Body of pancreas (tissue), 4 donors: ENCODE results near the gene TTYH1. TPM values are rescaled to one million over a fixed set of nuclear protein-coding genes. Genes with fewer than 3 reads are reported as not detected.

Experiments
- ATAC-seq: fragments of 150-250 bp; one replicate; pipeline ENCODE4 v1.9.1; 2016
- DNase-seq, 4 donors: peaks; one replicate each; pipeline ENCODE4 v3.0.0-alpha.2; 2019
- H3K27ac ChIP-seq, 4 donors: fragments of 200-600 bp; sonication (generic); 1 replicate in 3 of 4; 2 replicates in 1 of 4; pipeline versions ENCODE4 v1.5.1 to v1.6.1; 2016 to 2019; ENCODE audit warnings: mild to moderate bottlenecking in 1 of 4, mixed read lengths in 1 of 4, moderate library complexity in 1 of 4
- H3K27me3 ChIP-seq, 2 donors: fragments of 200-600 bp; sonication (generic); one replicate each; pipeline ENCODE4 v1.6.0; 2016; ENCODE audit warnings: mild to moderate bottlenecking in 1 of 2
- H3K36me3 ChIP-seq, 2 donors: fragments of 200-600 bp; sonication (generic); replicated peaks in 1 of 2; 2 replicates each; pipeline ENCODE4 v1.5.1; 2016; ENCODE audit warnings: low read depth in 2 of 2; ENCODE audit not compliant: insufficient read depth in 1 of 2
- H3K4me1 ChIP-seq: fragments of 200-600 bp; sonication (generic); one replicate; pipeline ENCODE4 v1.6.0; 2016
- H3K4me3 ChIP-seq, 2 donors: fragments of 200-600 bp; sonication (generic); 1 replicate in 1 of 2; 2 replicates in 1 of 2; pipeline ENCODE4 v1.5.1; 2016 to 2019
- H3K9me3 ChIP-seq, 3 donors: fragments of 200-600 bp; sonication (generic); 1 replicate in 2 of 3; 2 replicates in 1 of 3; pipeline ENCODE4 v1.5.1; 2016
- POLR2A ChIP-seq, 3 donors: fragments of 450-650 bp; IDR thresholded peaks; one replicate each; pipeline ENCODE4 v1.6.1; 2016; ENCODE audit warnings: antibody characterized with exemption in 3 of 3, mild to moderate bottlenecking in 2 of 3
- WGBS, 2 donors: methylation state at CpG; one replicate each; pipeline ENCODE4 v1.1.5; 2017; 5-methylcytosine and 5-hydroxymethylcytosine counted together
- intact Hi-C: fragments of 100-400 bp; cut with DNase I; formaldehyde crosslinking; loops from one replicate; pipeline ENCODE4 v1.15.1; 2023
- total RNA-seq, 2 donors: library from RNA; depleted of rRNA; stranded (reverse); fragments of >200 nt; gene quantifications; one replicate each; pipeline ENCODE4 v1.1.0, GENCODE V29; 2016
- TF ChIP-seq, protein P1 (sequence below), 7 experiments: fragments of 450-650 bp in 4 of 7; fragments of 200-600 bp in 3 of 7; sonication (generic) in 3 of 7; IDR thresholded peaks; one replicate each; pipeline ENCODE4 v1.5.1; 2016 to 2019; ENCODE audit warnings: antibody characterized with exemption in 7 of 7

The TTYH1 gene
- total RNA-seq, 2 donors from 2014 or later: 20.5 to 88.7 TPM

DNA sequence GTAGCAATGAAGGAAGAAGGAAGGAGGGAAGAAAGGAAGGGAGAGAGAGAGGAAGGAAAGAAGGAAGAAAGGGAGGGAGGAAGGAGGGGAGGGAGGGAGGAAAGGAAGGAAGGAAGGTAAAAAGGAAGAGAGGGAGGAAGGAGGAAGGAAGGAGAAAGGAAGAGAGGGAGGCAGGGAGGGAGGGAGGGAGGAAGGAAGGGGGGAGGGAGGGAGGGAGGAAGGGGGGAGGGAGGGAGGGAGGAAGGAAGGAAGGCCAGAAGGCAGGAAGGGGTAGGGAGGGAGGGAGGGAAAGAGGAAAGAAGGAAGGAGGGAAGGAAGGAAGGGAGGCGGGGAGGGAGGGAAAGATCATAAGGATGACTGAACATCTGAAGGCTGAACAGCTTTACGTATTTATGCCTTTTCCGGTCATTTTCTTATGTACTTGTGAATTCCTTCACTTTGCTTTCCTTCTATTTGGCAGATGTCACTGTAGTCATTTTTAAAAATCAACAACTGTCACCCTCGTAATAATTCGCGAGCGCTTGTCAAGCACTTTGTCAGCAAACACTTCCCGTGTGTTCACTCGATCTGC, 6.7 kb upstream of the TTYH1 start:
- H3K36me3 ChIP-seq: no peaks in the 10 kb centered on the region
- H3K27ac ChIP-seq: no peak overlapping the region
- DNase-seq (no peak), ATAC-seq (no peak)
- TF ChIP-seq POLR2A (IDR thresholded peaks at IDR 0.05): no peak
- TF ChIP-seq, protein P1, sequence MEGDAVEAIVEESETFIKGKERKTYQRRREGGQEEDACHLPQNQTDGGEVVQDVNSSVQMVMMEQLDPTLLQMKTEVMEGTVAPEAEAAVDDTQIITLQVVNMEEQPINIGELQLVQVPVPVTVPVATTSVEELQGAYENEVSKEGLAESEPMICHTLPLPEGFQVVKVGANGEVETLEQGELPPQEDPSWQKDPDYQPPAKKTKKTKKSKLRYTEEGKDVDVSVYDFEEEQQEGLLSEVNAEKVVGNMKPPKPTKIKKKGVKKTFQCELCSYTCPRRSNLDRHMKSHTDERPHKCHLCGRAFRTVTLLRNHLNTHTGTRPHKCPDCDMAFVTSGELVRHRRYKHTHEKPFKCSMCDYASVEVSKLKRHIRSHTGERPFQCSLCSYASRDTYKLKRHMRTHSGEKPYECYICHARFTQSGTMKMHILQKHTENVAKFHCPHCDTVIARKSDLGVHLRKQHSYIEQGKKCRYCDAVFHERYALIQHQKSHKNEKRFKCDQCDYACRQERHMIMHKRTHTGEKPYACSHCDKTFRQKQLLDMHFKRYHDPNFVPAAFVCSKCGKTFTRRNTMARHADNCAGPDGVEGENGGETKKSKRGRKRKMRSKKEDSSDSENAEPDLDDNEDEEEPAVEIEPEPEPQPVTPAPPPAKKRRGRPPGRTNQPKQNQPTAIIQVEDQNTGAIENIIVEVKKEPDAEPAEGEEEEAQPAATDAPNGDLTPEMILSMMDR (IDR thresholded peaks at IDR 0.05): no peak
- H3K9me3 ChIP-seq: no peaks in the 10 kb centered on the region
- 65 to 66% methylated on average over 9 of the region's 9 CpGs for WGBS, 2 donors
- H3K4me3 ChIP-seq: no peak overlapping the region
- intact Hi-C loops: no loop called here
- no peaks in the 10 kb centered on the region for H3K27me3 ChIP-seq
- H3K4me1 ChIP-seq: no peaks in the 10 kb centered on the region

DNA sequence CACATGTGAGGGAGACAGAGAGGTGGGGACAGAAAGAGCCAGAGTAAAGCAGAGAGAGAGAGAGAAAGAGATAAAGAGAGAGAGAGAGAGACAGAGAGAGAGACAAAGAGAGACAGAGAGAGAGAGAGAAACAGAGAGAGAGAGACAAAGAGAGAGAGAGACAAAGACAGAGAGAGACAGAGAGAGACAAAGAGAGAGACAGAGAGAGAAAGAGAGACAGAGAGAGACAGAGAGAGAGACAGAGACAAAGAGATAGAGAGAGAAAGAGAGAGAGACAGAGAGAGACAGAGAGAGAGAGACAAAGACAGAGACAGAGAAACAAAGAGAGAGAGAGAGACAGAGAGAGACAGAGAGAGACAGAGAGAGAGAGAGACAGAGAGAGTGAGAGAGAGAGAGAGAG, 4.2 kb upstream of the TTYH1 start:
- DNase-seq (no peak), ATAC-seq (no peak)
- no peaks in the 10 kb centered on the region for H3K9me3 ChIP-seq
- H3K36me3 ChIP-seq: no peaks in the 10 kb centered on the region
- H3K27ac ChIP-seq: no peak overlapping the region
- intact Hi-C loops: no loop called here
- H3K27me3 ChIP-seq: peaks cover 0 to 3% of the 10 kb centered on the region in 2 donors
- H3K4me1 ChIP-seq: no peaks in the 10 kb centered on the region
- no peak overlapping the region for H3K4me3 ChIP-seq
- TF ChIP-seq, protein P1 (IDR thresholded peaks at IDR 0.05): no peak
- TF ChIP-seq POLR2A (IDR thresholded peaks at IDR 0.05): no peak

DNA sequence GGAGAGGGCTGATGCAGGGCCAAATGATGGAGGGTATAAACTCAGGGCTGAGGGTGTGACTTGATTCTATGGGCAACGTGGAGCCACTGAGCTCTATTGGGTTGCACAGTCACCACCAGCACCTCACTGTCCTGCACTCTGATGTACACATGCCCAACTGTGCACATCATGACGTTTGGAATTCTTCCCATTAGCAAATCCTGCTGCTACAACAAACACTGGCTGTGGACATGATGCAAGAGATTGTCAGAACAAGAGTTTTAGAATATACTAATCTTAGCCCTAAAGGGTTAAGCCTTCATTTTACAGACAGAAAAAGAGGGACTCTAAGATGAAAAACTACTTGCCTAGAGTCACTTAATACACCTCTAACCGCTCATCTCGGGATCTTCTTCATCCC, 2.4 kb upstream of the TTYH1 start:
- no peak for DNase-seq
- no peak overlapping the region for H3K4me3 ChIP-seq
- H3K36me3 ChIP-seq: no peaks in the 10 kb centered on the region
- TF ChIP-seq, protein P1 (IDR thresholded peaks at IDR 0.05): no peak
- no peak for TF ChIP-seq POLR2A (IDR thresholded peaks at IDR 0.05)
- H3K27me3 ChIP-seq: peaks cover 0 to 4% of the 10 kb centered on the region in 2 donors
- no peak for ATAC-seq
- no peaks in the 10 kb centered on the region for H3K4me1 ChIP-seq
- no peaks in the 10 kb centered on the region for H3K9me3 ChIP-seq
- intact Hi-C loops: no loop called here
- WGBS, 2 donors: 65 to 75% methylated on average over 4 of the region's 4 CpGs
- no peak overlapping the region for H3K27ac ChIP-seq

DNA sequence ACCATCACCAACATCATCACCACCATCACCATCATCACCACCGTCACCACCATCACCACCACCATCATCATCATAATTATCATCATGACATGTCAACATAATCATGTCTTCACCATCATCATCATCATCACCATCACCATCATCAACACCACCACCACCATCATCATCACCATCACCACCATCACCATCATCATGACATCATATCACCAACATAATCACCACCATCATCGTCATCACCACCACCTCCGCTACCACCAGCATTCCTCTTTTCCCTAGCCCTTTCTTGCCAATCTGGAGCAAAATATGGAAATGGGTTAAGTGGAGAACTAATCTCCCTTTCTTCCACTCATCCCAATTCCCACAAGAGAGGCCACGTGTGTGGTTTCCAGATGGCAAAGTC, 1.1 kb upstream of the TTYH1 start:
- H3K4me3 ChIP-seq: no peak overlapping the region
- no peaks in the 10 kb centered on the region for H3K36me3 ChIP-seq
- WGBS, 2 donors: 85 to 86% methylated on average over 4 of the region's 4 CpGs
- H3K27me3 ChIP-seq: peaks cover 0 to 8% of the 10 kb centered on the region in 2 donors
- no peak for TF ChIP-seq POLR2A (IDR thresholded peaks at IDR 0.05)
- TF ChIP-seq, protein P1 (IDR thresholded peaks at IDR 0.05): no peak
- H3K4me1 ChIP-seq: peaks cover 11% of the 10 kb centered on the region
- no peaks in the 10 kb centered on the region for H3K9me3 ChIP-seq
- no peak overlapping the region for H3K27ac ChIP-seq
- DNase-seq: no peak
- no peak for ATAC-seq
- intact Hi-C loops: no loop called here
